Activated CD4-positive, alpha-beta T cell treated with anti-CD3 and anti-CD28 coated beads, Interleukin-2, amount 10 ng/mL, durations not matched to agents 24 days and 14 days (primary cell): Measurements from ENCODE around the gene FTO. TPM values are rescaled to one million over a fixed set of nuclear protein-coding genes. Genes with fewer than 3 reads are reported as not detected.
A peak's percentile ranks its signal among the peaks of the same experiment; 100 is the strongest.

Experiments used
- DNase-seq: peaks from one replicate; pipeline ENCODE4 v3.0.0; 2022
- H3K27ac Mint-ChIP-seq: one replicate; pipeline ENCODE4 v1.8.0; 2022; ENCODE audit warnings: mild to moderate bottlenecking, mixed read lengths
- H3K27me3 Mint-ChIP-seq: one replicate; pipeline ENCODE4 v1.8.0; 2022; ENCODE audit warnings: mixed read lengths
- H3K36me3 Mint-ChIP-seq: one replicate; pipeline ENCODE4 v1.8.0; 2022; ENCODE audit warnings: low read depth, mild to moderate bottlenecking, mixed read lengths
- H3K4me1 Mint-ChIP-seq: one replicate; pipeline ENCODE4 v1.8.0; 2021; ENCODE audit warnings: mixed read lengths
- H3K4me3 Mint-ChIP-seq: one replicate; pipeline ENCODE4 v1.8.0; 2022; ENCODE audit warnings: mild to moderate bottlenecking, moderate library complexity, mixed read lengths
- H3K9me3 Mint-ChIP-seq: one replicate; pipeline ENCODE4 v1.8.0; 2021; ENCODE audit warnings: mixed read lengths
- intact Hi-C: fragments of 100-400 bp; cut with micrococcal nuclease; formaldehyde crosslinking; loops from one replicate; pipeline ENCODE4 v1.15.1; 2023
- total RNA-seq: library from RNA; stranded (reverse); gene quantifications from 2 replicates; pipeline ENCODE4 v1.2.3, GENCODE V29; 2022

The FTO gene
- total RNA-seq, 1 donor from 2014 or later = 60.8 TPM

DNA sequence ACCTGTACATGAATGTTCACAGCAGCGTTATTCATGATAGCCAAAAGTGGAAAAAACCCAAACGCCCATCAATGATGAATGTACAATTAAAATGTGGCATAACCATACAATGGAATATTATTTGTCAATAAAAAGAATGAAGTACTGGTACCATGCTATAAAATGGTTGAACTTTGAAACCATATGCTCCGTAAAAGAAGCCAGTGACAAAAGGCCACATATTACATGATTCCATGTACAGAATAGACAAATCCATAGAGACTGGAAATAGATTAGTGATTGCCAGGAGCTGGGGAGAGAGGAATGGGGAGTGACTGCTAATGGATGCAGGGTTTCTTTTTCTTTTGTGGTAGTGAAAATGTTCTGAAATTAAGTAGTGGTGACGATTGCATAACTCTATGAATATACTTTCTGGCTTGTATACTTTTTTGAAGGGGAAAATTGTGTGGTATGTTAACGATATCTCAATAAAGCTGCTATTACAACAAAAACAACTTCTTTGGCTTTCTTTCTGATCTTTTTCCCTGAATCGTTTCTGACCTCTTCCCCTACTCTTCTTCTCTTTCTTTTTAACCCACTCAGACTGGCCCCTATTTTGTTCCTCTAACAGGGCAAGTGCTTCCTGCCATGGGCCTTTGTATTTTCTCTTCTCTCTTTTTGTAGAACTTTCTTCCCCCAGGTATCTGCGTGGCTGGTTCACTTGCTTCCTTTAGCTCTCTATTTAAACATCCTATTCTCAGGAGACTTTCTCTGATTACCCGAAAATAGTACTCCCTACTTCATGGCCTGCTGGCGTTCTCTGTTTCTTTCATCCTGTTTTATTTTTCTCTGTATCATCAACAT is 67.9 kb downstream of the FTO start:
- Mint-ChIP-seq H3K36me3 (no peaks in the 10 kb centered on the region), H3K27ac (no peak overlapping the region), H3K27me3 (no peaks in the 10 kb centered on the region), H3K9me3 (no peaks in the 10 kb centered on the region), H3K4me3 (no peak overlapping the region), H3K4me1 (peaks cover 23% of the 10 kb centered on the region)
- no peak for DNase-seq
- intact Hi-C loops = loop anchor here (5.0 to 10.0 kb wide), 2 partner anchors 93 to 515 kb away; partner anchors contain the start of gene IRX3

DNA sequence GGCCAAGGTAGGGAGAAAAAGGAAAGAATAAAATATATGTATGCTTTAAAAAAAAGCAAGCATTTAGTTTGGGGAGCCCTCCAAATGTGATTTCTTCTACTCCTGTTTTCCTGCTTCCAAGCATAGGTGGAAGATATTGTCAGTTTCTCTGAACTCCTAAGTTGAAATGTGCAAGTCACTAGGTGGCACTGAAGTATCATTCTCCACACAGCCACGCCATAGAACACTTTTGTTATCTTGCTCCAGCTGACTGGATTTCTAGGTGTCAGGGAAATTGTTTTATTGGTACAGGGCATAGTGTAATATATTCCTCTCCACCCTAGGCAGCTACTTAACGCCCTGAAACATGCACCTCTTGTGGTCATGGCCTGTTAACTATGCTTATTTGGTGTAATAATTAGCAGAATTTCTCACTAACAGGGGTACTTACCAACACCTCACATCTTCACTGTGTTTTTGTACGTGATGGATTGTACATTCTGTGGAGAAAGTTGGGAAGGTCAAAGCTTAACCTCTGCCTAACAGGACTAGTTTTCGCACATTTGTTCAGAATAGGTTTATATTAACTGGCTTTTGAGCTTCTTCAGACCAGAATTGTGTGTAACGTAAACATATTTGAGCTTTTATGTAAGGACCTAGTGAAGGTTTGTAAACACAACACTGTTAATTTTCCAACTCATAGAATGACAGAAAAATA is 69.3 kb downstream of the FTO start:
- Mint-ChIP-seq H3K4me3 (no peak overlapping the region), H3K27ac (no peak overlapping the region), H3K9me3 (no peaks in the 10 kb centered on the region), H3K36me3 (no peaks in the 10 kb centered on the region), H3K27me3 (no peaks in the 10 kb centered on the region), H3K4me1 (peaks cover 21% of the 10 kb centered on the region)
- intact Hi-C loops = loop anchor here (5.0 to 10.0 kb wide), 2 partner anchors 92 to 514 kb away; partner anchors contain the start of gene IRX3
- DNase-seq = peak; percentile 75

DNA sequence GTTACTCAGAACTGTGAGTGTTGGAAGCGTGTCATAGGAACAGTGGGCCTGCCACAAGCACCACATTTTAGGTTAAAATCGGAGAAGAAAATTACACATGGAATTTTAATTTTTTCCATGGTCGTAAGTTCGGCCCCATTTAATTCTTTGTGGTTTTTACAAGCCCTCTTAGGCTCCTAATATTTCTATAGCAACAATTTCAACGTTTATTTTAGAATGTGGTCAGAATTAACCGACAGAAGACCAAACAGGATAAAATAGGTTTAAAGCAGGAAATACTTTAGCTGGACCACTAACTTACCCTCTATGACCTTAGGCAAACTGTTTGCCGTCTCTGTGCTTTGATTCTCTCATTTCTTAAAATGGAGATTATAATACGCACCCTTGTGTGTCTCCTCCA is 69.9 kb downstream of the FTO start:
- H3K27me3 Mint-ChIP-seq = no peaks in the 10 kb centered on the region
- H3K4me3 Mint-ChIP-seq = no peak overlapping the region
- no peaks in the 10 kb centered on the region for H3K9me3 Mint-ChIP-seq
- DNase-seq = no peak
- no peaks in the 10 kb centered on the region for H3K36me3 Mint-ChIP-seq
- no peak overlapping the region for H3K27ac Mint-ChIP-seq
- intact Hi-C loops = loop anchor here (5.0 to 10.0 kb wide), 2 partner anchors 91 to 513 kb away; partner anchors contain the start of gene IRX3
- H3K4me1 Mint-ChIP-seq = peaks cover 15% of the 10 kb centered on the region

DNA sequence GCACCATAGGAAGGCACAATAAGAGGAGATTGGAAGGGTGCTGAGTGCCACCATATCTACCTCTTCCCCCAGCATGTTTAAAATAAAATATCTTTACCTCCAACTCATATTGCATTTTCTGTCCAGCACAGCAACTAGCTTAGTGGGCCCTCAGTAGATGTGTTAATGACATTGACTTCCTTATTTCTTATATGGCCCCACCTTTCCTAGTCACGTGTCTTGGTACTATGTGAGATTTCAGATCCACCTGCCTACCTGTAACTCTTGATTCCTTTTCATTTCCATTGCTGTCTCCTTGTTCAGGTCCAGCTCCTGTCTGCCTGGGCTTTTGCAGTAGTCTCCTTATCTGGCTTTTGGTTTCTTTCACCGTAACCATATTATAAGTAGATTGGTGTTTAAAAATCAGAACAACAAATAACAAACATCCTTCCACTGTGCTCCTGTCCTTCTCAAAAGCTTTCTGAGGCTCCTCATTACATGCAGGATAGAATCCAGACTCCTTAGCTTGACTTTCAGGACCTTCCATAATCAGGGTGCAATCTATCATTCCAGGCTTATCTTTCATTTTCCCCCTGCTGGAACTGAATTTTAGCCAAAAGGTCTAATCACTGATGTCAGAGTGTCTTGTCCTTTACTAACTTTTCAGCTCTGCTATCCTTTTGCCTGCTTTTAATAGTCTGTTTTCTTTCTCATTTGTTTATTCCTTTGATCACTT is 71.3 kb downstream of the FTO start:
- Mint-ChIP-seq H3K4me1 (peaks cover 11% of the 10 kb centered on the region), H3K36me3 (no peaks in the 10 kb centered on the region), H3K27me3 (no peaks in the 10 kb centered on the region), H3K4me3 (no peak overlapping the region), H3K9me3 (no peaks in the 10 kb centered on the region), H3K27ac (no peak overlapping the region)
- DNase-seq = no peak
- intact Hi-C loops = loop anchor here (10.0 kb wide), 1 partner anchor 90 kb away; no protein-coding TSS in a partner anchor

DNA sequence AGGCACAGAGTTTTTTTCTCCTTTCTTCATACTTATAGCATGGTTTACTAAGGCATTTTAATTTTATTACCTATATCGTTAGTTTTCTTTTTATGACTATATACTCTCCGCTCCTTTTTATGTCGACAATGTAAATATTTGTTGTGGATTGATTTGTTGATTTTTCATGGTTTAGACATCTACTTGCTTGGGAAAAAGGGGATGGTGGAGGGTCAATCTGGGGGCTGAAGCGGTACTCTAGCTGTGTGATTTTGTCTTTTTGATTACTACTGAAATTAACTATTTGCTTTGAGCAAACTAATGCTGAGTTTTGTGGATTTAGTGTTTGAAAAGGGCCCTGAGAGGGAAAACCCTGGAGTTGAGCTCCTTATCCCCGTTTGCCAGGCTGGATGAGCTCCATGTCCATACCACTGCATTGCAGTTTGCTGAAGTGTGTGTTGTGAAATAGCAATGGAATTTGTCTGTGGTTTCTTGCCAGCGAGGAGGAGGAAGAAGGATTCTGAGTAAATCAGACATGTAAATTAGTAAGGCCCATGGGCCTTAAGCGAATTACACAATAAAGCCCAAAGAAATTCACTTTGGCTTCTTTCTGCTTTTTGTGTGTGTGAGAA is 72.0 kb downstream of the FTO start:
- Mint-ChIP-seq H3K9me3 (no peaks in the 10 kb centered on the region), H3K4me3 (no peak overlapping the region), H3K27ac (no peak overlapping the region), H3K36me3 (no peaks in the 10 kb centered on the region), H3K4me1 (peaks cover 12% of the 10 kb centered on the region), H3K27me3 (no peaks in the 10 kb centered on the region)
- DNase-seq = no peak
- intact Hi-C loops = loop anchor here (10.0 kb wide), 1 partner anchor 89 kb away; no protein-coding TSS in a partner anchor

DNA sequence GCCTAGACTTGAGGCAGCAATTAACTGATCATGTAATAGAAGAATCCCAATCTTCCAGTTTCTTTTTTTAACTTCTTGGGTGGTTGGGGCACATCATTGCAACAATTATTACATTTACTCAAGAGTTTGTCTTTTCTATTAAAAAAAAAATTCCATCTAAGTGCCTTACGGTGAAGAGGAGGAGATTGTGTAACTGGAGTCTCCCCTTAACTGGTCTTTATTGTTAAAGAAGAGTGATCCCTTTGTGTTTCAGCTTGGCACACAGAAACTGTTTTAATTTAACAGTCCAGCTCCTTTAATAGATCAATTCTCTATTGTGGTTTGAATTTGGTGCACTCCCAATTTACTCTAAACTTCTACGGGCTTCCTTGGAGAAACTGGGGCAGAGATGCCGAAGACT is 75.2 kb downstream of the FTO start:
- H3K4me1 Mint-ChIP-seq = peaks cover 18% of the 10 kb centered on the region
- no peak for DNase-seq
- intact Hi-C loops = loop anchor here (10.0 kb wide), 1 partner anchor 86 kb away; no protein-coding TSS in a partner anchor
- H3K4me3 Mint-ChIP-seq = no peak overlapping the region
- H3K36me3 Mint-ChIP-seq = peaks cover 1% of the 10 kb centered on the region
- H3K27ac Mint-ChIP-seq = no peak overlapping the region
- no peaks in the 10 kb centered on the region for H3K9me3 Mint-ChIP-seq
- H3K27me3 Mint-ChIP-seq = no peaks in the 10 kb centered on the region

DNA sequence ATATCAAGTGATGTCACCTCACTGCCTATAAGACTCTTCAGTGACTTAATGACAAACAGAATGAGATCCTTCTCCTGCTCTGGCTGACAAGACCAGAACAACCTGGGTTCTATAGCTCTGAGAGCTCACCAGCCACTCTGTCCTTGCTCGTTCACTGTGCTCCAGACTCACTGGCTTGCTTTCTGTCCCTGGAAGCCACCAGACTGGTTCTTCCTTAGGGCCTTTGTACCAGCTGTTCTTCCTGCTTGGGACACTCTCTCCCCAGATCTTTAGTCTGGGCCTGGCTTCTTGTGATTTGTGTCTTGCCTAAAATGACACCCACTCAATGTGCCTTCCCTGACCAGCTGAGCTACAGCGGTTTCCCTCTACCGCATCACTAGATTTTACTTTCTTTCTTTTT is 76.1 kb downstream of the FTO start:
- no peak for DNase-seq
- H3K4me1 Mint-ChIP-seq = peaks cover 16% of the 10 kb centered on the region
- no peaks in the 10 kb centered on the region for H3K27me3 Mint-ChIP-seq
- peaks cover 1% of the 10 kb centered on the region for H3K36me3 Mint-ChIP-seq
- H3K27ac Mint-ChIP-seq = no peak overlapping the region
- H3K9me3 Mint-ChIP-seq = no peaks in the 10 kb centered on the region
- H3K4me3 Mint-ChIP-seq = no peak overlapping the region
- intact Hi-C loops = no loop called here

DNA sequence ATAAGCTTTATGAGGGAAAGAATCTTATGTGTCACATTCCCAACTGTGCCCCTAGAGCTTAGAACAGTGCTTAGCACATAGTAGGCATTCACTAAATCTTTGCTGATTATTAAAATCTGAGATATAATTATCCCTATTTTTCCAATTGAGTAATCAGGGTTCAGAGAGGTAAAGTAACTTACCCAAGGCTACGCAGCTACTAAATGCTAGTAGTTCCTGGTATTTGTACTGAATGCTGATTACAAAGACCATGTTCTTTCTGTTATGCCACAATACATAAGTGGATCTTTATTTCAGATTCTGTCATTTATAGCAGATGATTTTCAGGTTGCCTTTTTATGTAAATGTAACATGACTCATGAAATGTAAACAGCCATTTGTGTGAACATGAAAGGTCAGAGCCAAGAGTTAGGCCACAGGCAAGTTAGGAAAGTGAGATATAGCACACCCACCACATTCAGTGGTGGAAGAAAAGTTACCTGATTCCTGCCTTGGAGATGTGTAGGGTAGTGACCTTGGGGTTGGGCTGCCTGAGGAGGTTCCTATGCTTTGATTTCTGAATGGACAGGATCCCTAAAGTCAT is 77.2 kb downstream of the FTO start:
- intact Hi-C loops = no loop called here
- Mint-ChIP-seq H3K4me1 (peaks cover 13% of the 10 kb centered on the region), H3K27ac (no peak overlapping the region), H3K9me3 (no peaks in the 10 kb centered on the region), H3K36me3 (peaks cover 1% of the 10 kb centered on the region), H3K27me3 (no peaks in the 10 kb centered on the region), H3K4me3 (no peak overlapping the region)
- DNase-seq = no peak

DNA sequence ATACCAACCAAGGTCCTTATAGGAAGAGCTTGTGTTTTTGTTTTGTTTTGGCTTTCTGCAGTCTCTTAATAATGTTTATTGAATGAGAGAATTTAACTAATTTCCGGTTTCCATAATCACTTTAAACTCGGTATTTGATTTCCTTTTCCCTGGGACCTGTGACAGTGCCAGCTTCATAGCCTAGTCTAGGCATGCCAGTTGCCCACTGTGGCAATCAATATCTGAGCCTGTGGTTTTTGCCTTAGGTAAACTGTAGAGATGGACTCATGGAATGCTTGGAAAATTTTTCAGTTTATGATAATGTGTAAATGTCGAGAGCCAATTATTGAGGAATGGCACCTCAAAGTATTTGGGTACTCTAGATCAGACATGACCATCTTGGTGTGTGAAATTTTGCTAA is 78.2 kb downstream of the FTO start:
- intact Hi-C loops = no loop called here
- Mint-ChIP-seq H3K4me1 (peaks cover 10% of the 10 kb centered on the region), H3K27ac (no peak overlapping the region), H3K36me3 (peaks cover 1% of the 10 kb centered on the region), H3K9me3 (no peaks in the 10 kb centered on the region), H3K4me3 (no peak overlapping the region), H3K27me3 (no peaks in the 10 kb centered on the region)
- DNase-seq = no peak

DNA sequence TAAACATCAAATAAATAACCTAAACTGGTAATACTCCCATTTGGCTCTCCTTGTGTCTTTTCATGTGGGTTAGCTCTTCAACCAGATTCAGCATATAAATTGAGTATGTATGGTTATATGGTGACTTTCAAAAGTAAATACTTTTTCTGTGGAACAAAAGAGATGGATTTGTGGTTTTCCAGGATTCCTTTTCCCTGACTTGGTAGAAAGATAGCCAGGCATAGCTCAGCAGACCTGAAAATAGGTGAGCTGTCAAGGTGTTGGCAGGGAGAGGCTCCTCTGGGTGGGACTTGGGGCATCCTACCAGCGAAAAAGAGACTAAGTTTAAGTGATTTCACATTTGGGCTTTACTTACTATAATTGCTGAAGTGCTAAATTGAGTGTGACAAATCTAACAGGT is 80.3 kb downstream of the FTO start:
- Mint-ChIP-seq H3K4me3 (no peak overlapping the region), H3K36me3 (peaks cover 1% of the 10 kb centered on the region), H3K4me1 (peaks cover 10% of the 10 kb centered on the region), H3K9me3 (no peaks in the 10 kb centered on the region), H3K27me3 (no peaks in the 10 kb centered on the region), H3K27ac (no peak overlapping the region)
- intact Hi-C loops = no loop called here
- DNase-seq = peak; percentile 28

DNA sequence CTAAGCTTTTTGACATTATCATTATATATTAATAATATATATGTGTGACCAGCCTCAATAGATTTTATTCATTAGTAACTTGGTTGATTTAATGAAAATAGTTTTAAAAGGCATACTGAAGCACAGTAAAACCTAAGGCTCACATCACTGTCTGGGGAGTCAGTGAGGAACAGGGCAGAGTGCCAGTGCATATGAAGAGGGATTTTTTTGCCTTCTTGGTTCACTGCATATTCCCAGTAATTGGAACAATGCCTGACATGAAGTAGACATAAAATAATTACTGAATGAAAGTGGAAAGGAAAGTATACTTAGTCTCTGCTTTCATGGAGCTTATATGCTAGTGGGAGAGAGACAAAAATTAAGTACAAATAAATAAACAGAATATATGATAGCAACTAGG is 81.1 kb downstream of the FTO start:
- Mint-ChIP-seq H3K4me3 (no peak overlapping the region), H3K4me1 (peaks cover 10% of the 10 kb centered on the region), H3K36me3 (peaks cover 1% of the 10 kb centered on the region), H3K9me3 (no peaks in the 10 kb centered on the region), H3K27me3 (no peaks in the 10 kb centered on the region), H3K27ac (no peak overlapping the region)
- DNase-seq = peak; percentile 8
- intact Hi-C loops = no loop called here

DNA sequence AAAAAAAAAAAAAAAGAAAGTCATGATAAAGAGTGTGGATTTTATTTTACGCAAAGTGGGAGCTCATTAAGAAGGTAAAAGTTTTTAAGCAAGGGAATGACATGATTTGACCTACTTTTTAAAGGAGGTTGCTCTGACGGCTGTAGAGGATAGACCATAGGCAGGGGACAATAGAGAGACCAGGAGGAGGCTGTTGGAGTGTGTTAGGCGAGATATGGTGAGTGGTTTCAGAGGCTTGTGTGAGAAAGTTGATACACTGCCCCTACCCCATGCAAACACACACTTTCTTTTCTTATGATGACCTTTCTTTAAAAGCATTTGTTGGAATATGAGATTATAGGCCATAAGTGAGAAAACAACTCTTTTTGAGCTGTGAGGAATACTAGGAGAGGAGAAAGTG is 82.0 kb downstream of the FTO start:
- Mint-ChIP-seq H3K4me3 (no peak overlapping the region), H3K4me1 (peaks cover 10% of the 10 kb centered on the region), H3K27me3 (no peaks in the 10 kb centered on the region), H3K9me3 (no peaks in the 10 kb centered on the region), H3K36me3 (peaks cover 1% of the 10 kb centered on the region), H3K27ac (no peak overlapping the region)
- DNase-seq = peak; percentile 31
- intact Hi-C loops = no loop called here

DNA sequence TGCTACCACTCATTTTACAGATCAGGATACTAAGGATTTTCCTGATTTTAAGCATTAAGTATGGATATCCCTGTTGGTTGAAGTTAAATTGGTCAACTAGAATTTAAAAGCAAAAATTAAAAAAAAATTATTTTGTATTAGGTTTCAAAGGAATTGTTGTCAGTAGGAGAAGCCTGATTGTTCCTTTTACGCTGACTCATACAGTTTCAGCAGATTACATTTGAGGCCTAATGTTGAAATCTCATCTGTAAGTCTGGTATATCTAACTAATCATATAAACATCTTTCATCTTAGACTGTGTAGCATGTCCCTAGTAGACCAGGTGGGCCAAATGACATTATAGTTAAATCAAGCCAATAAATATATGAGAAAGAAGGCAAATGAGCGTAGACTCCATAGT is 83.5 kb downstream of the FTO start:
- peaks cover 2% of the 10 kb centered on the region for H3K4me1 Mint-ChIP-seq
- intact Hi-C loops = no loop called here
- peak; percentile 21 for DNase-seq
- no peaks in the 10 kb centered on the region for H3K27me3 Mint-ChIP-seq
- H3K36me3 Mint-ChIP-seq = peaks cover 1% of the 10 kb centered on the region
- no peak overlapping the region for H3K27ac Mint-ChIP-seq
- H3K4me3 Mint-ChIP-seq = no peak overlapping the region
- no peaks in the 10 kb centered on the region for H3K9me3 Mint-ChIP-seq
